A549 (cell line): ENCODE results near the gene MED26. TPM values are rescaled to one million over a fixed set of nuclear protein-coding genes. Genes with fewer than 3 reads are reported as not detected.
"Not testable (repeated sequence)": the region's sequence is repeated elsewhere in the genome, so short reads cannot be mapped to it uniquely, and the experiment has no call there.

Source experiments
- ATAC-seq, 2 experiments: fragments of 200-7000 bp in 1 of 2; fragments of >200 bp in 1 of 2; cut with Nextera tagmentation in 1 of 2; cut with Tn5 transposase in 1 of 2; 3 replicates each; pipeline versions ENCODE4 v1.8.0 to v1.9.1; 2018 to 2020; ENCODE audit warnings: mild to moderate bottlenecking in 1 of 2, moderate library complexity in 1 of 2
- CTCF ChIA-PET: fragments of 300-600 bp; sonication (Branson Sonifier 250); formaldehyde crosslinking; extraction: SDS; loops from one replicate; lab custom pipeline; 2021; ENCODE audit warnings: antibody characterized with exemption, inconsistent platforms; lab: Yijun Ruan, JAX
- POLR2A ChIA-PET: fragments of 350-600 bp; formaldehyde crosslinking; extraction: SDS; loops from one replicate; lab custom pipeline; 2021; ENCODE audit warnings: antibody characterized with exemption, inconsistent platforms; lab: Yijun Ruan, JAX
- DNase-seq, 2 experiments: peaks; one replicate each; pipeline versions ENCODE4 v3.0.0 to v3.0.0-alpha.2; 2011 to 2016; ENCODE audit warnings: low read depth in 1 of 2, low spot score in 1 of 2
- FAIRE-seq: peaks from 2 replicates; lab custom pipeline; 2011; peaks lifted over from hg19 to GRCh38; lab: Jason Lieb, UNC
- H3K27ac ChIP-seq, 2 experiments: fragments of >200 bp; sonication (Bioruptor Twin); formaldehyde crosslinking; 3 replicates each; pipeline ENCODE4 v1.5.1; 2016 to 2017
- H3K4me1 ChIP-seq: fragments of >200 bp; sonication (Bioruptor Twin); formaldehyde crosslinking; 3 replicates; pipeline ENCODE4 v1.6.1; 2016
- H3K4me2 ChIP-seq: fragments of >200 bp; sonication (Bioruptor Twin); formaldehyde crosslinking; 3 replicates; pipeline ENCODE4 v1.6.1; 2016
- H3K4me3 ChIP-seq: fragments of >200 bp; sonication (Bioruptor Twin); formaldehyde crosslinking; 3 replicates; pipeline ENCODE4 v1.5.1; 2016
- H3K9me3 ChIP-seq: fragments of >200 bp; sonication (Bioruptor Twin); formaldehyde crosslinking; 3 replicates; pipeline ENCODE4 v1.6.1; 2016
- BCL3 ChIP-seq: fragments of >200 bp; sonication (Bioruptor Twin); formaldehyde crosslinking; IDR thresholded peaks from 3 replicates; pipeline ENCODE4 v1.6.1; 2016
- BHLHE40 ChIP-seq: IDR thresholded peaks from 2 replicates; pipeline ENCODE4 v1.6.1; 2012; ENCODE audit warnings: low read depth, low read length, inconsistent platforms
- CBX2 ChIP-seq: fragments of 200-600 bp; sonication (generic); IDR thresholded peaks from 2 replicates; pipeline ENCODE4 v1.6.1; 2016; ENCODE audit warnings: low read depth, mild to moderate bottlenecking, borderline replicate concordance
- CEBPB ChIP-seq, 2 experiments: fragments of >200 bp in 1 of 2; sonication (Bioruptor Twin) in 1 of 2; formaldehyde crosslinking in 1 of 2; IDR thresholded peaks; 2 replicates each; pipeline ENCODE4 v1.6.1; 2012 to 2016
- CTCF ChIP-seq: fragments of >200 bp; sonication (Bioruptor Twin); formaldehyde crosslinking; IDR thresholded peaks from 3 replicates; pipeline ENCODE4 v1.5.1; 2016
- E2F6 ChIP-seq: IDR thresholded peaks from 2 replicates; pipeline ENCODE4 v1.6.1; 2012; ENCODE audit warnings: low read depth, borderline replicate concordance
- EHF ChIP-seq: fragments of 250-450 bp; sonication (Bioruptor Pico); IDR thresholded peaks from 2 replicates; pipeline ENCODE4 v1.5.0; 2020; ENCODE audit warnings: mild to moderate bottlenecking
- HDAC2 ChIP-seq: fragments of 200-600 bp; sonication (generic); IDR thresholded peaks from 2 replicates; pipeline ENCODE4 v1.6.1; 2016
- HEYL ChIP-seq: fragments of 250-450 bp; sonication (Bioruptor Pico); IDR thresholded peaks from 2 replicates; pipeline ENCODE4 v1.8.0; 2021; ENCODE audit warnings: mild to moderate bottlenecking, moderate library complexity
- HOXB13 ChIP-seq: fragments of 250-450 bp; sonication (Bioruptor Pico); IDR thresholded peaks from 2 replicates; pipeline ENCODE4 v1.5.0; 2020; ENCODE audit warnings: low read depth, mild to moderate bottlenecking, moderate library complexity
- JUN ChIP-seq, 2 experiments: fragments of >200 bp; sonication (Bioruptor Twin); formaldehyde crosslinking; IDR thresholded peaks; 2 replicates in 1 of 2; 3 replicates in 1 of 2; pipeline ENCODE4 v1.6.1; 2016 to 2017
- KDM1A ChIP-seq: fragments of 200-600 bp; sonication (generic); IDR thresholded peaks from 2 replicates; pipeline ENCODE4 v1.6.1; 2016; ENCODE audit warnings: low read depth, mild to moderate bottlenecking
- MAFK ChIP-seq: fragments of 450-650 bp; IDR thresholded peaks from 2 replicates; pipeline ENCODE4 v1.6.1; 2014; ENCODE audit not compliant: partially characterized antibody
- NFE2L2 ChIP-seq: fragments of 150-350 bp; conservative IDR thresholded peaks from 2 replicates; pipeline ENCODE4 v1.6.1; 2014; ENCODE audit warnings: low read length
- NPAS2 ChIP-seq: fragments of 250-450 bp; sonication (Bioruptor Pico); IDR thresholded peaks from 2 replicates; pipeline ENCODE4 v1.8.0; 2022; ENCODE audit warnings: mild to moderate bottlenecking, moderate library complexity, borderline replicate concordance
- POLR2A ChIP-seq: IDR thresholded peaks from 2 replicates; pipeline ENCODE4 v1.6.1; 2012; ENCODE audit warnings: mild to moderate bottlenecking, low read length
- POLR2AphosphoS2 ChIP-seq: conservative IDR thresholded peaks from 2 replicates; pipeline ENCODE4 v1.6.1; 2012; ENCODE audit warnings: low read length, improper control_type of control experiment, inconsistent platforms
- RARB ChIP-seq: fragments of 250-450 bp; sonication (Bioruptor Pico); IDR thresholded peaks from 2 replicates; pipeline ENCODE4 v1.8.0; 2021; ENCODE audit warnings: mild to moderate bottlenecking, moderate library complexity
- RCOR1 ChIP-seq: fragments of 150-350 bp; IDR thresholded peaks from 2 replicates; pipeline ENCODE4 v1.6.1; 2014; ENCODE audit warnings: antibody characterized with exemption, low read length, low read depth
- REST ChIP-seq: fragments of 200-600 bp; sonication (generic); IDR thresholded peaks from 2 replicates; pipeline ENCODE4 v1.6.1; 2016; ENCODE audit warnings: antibody characterized with exemption, mild to moderate bottlenecking, moderate library complexity
- RNF2 ChIP-seq: fragments of 200-600 bp; sonication (generic); IDR thresholded peaks from 2 replicates; pipeline ENCODE4 v1.6.1; 2016; ENCODE audit warnings: low read depth, mild to moderate bottlenecking, antibody characterized with exemption, moderate library complexity, borderline replicate concordance
- SMC3 ChIP-seq: fragments of >200 bp; sonication (Bioruptor Twin); formaldehyde crosslinking; IDR thresholded peaks from 3 replicates; pipeline ENCODE4 v1.6.1; 2018; ENCODE audit warnings: inconsistent platforms
- TP53 ChIP-seq: fragments of 250-450 bp; sonication (Bioruptor Pico); IDR thresholded peaks from 2 replicates; pipeline ENCODE4 v1.5.0; 2021; ENCODE audit warnings: mild to moderate bottlenecking, moderate library complexity
- USF2 ChIP-seq: fragments of 450-650 bp; IDR thresholded peaks from 2 replicates; pipeline ENCODE4 v1.6.1; 2014; ENCODE audit warnings: antibody characterized with exemption
- ZC3H11A ChIP-seq: fragments of 450-650 bp; IDR thresholded peaks from 2 replicates; pipeline ENCODE4 v1.6.1; 2014; ENCODE audit warnings: antibody characterized with exemption, mild to moderate bottlenecking
- ZNF302 ChIP-seq: fragments of 250-450 bp; sonication (Bioruptor Pico); IDR thresholded peaks from 2 replicates; pipeline ENCODE4 v1.9.0; 2021; ENCODE audit warnings: inconsistent platforms, mild to moderate bottlenecking, moderate library complexity
- WGBS: methylation state at CpG from one replicate; pipeline ENCODE4 v1.1.6; 2017; ENCODE audit errors: missing lambda C conversion rate; 5-methylcytosine and 5-hydroxymethylcytosine counted together
- polyA plus RNA-seq, 4 experiments: library from polyadenylated mRNA; depleted of rRNA in 3 of 4; stranded (reverse); fragments of >200 nt; fragmentation: RNase III in 1 of 4; extraction: RNeasy Plus Mini Kit Qiagen cat#74134 plus additional on column Dnase treatment in 1 of 4; gene quantifications; 2 replicates in 3 of 4; 3 replicates in 1 of 4; pipeline ENCODE4 v1.2.3, GENCODE V29; 2011 to 2017

MED26 gene
- polyA plus RNA-seq, 2 of the 4 experiments (the other 2 are of a cell fraction) = 2.4 to 3.6 TPM

- Histone ChIP-seq H3K4me3 (no peak overlapping the region), H3K4me2 (no peak overlapping the region), H3K9me3 (no peaks in the 10 kb centered on the region; the same call in 2 of the 3 replicates), H3K4me1 (0 out of 3 replicates have a peak, but pooled peaks cover 5% of the 10 kb centered on the region), H3K27ac (no peak overlapping the region)
- no peak for TF ChIP-seq BCL3
- TF ChIP-seq BHLHE40 = no peak
- TF ChIP-seq SMC3 = no peak
- TF ChIP-seq CBX2 = no peak
- no peak for TF ChIP-seq JUN (IDR thresholded peaks at IDR 0.05)
- TF ChIP-seq E2F6 = no peak
- no peak for TF ChIP-seq CEBPB (IDR thresholded peaks at IDR 0.05)
- TF ChIP-seq REST = no peak
- no peak for TF ChIP-seq NPAS2
- TF ChIP-seq HDAC2 = no peak
- TF ChIP-seq MAFK = no peak
- no peak for TF ChIP-seq RARB
- TF ChIP-seq TP53 (CRISPR knock-in tag) = no peak
- no peak for TF ChIP-seq ZNF302 (CRISPR knock-in tag)
- TF ChIP-seq ZC3H11A = no peak
- TF ChIP-seq EHF (CRISPR knock-in tag) = no peak
- TF ChIP-seq USF2 = no peak
- no peak for TF ChIP-seq CTCF
- ChIA-PET POLR2A (interaction anchor here (1.2 kb wide), 1 partner anchor 17 kb away, joined by 3 read pairs; no protein-coding TSS in a partner anchor), CTCF (interaction anchor here (1.2 kb wide), 1 partner anchor 38 kb away, joined by 3 read pairs; no protein-coding TSS in a partner anchor)
- no peak for ATAC-seq
- no peak for DNase-seq
- no peak for FAIRE-seq
Measured at GRCh38 chr19:16677055-16677454, 49.1 kb upstream of the MED26 start.

- ATAC-seq (no peak), DNase-seq (no peak), FAIRE-seq (no peak)
- CTCF ChIA-PET = interaction anchor here (0.6 to 1.0 kb wide), 2 partner anchors 11 to 390 kb away, joined by 4 read pairs; no protein-coding TSS in a partner anchor
- no peak overlapping the region for H3K4me2 ChIP-seq
- POLR2A ChIA-PET = interaction anchor here (0.6 kb wide), 1 partner anchor 17 kb away, joined by 3 read pairs; no protein-coding TSS in a partner anchor
- H3K9me3 ChIP-seq = no peaks in the 10 kb centered on the region; the same call in 2 of the 3 replicates
- H3K4me1 ChIP-seq = 0 out of 3 replicates have a peak, but pooled peaks cover 5% of the 10 kb centered on the region
- no peak overlapping the region for H3K4me3 ChIP-seq
- WGBS = 78% methylated on average over 15 of the region's 15 CpGs
- TF ChIP-seq POLR2A (no peak), MAFK (no peak), RCOR1 (no peak), HOXB13 (CRISPR knock-in tag) (no peak), NFE2L2 (no peak), CEBPB (IDR thresholded peaks at IDR 0.05) (no peak), USF2 (no peak), HEYL (CRISPR knock-in tag) (no peak), KDM1A (no peak), POLR2AphosphoS2 (no peak), RNF2 (no peak)
- TF ChIP-seq, all 56 proteins: peak for 0
- no peak overlapping the region for H3K27ac ChIP-seq
Measured at GRCh38 chr19:16676101-16676798, 48.2 kb upstream of the MED26 start.

- 68% methylated on average over 4 of the region's 4 CpGs for WGBS
- H3K4me3 ChIP-seq, H3K4me2 ChIP-seq, CTCF ChIA-PET, DNase-seq, POLR2A ChIA-PET, H3K27ac ChIP-seq, H3K9me3 ChIP-seq, FAIRE-seq, H3K4me1 ChIP-seq, ATAC-seq: not testable (repeated sequence)
Measured at GRCh38 chr19:16673839-16674238, 45.8 kb upstream of the MED26 start.
